Neural crest cell (in vitro differentiated cells): ENCODE results near the gene SORCS1. TPM values are rescaled to one million over a fixed set of nuclear protein-coding genes. Genes with fewer than 3 reads are reported as not detected.

Experiments used
- DNase-seq: peaks from one replicate; pipeline ENCODE4 v3.0.0; 2021; ENCODE audit warnings: low read depth, mixed read lengths, low spot score
- H3K27ac Mint-ChIP-seq: one replicate; pipeline ENCODE4 v1.8.0; 2021; ENCODE audit warnings: mild to moderate bottlenecking, mixed read lengths; ENCODE audit not compliant: unreplicated experiment
- H3K27me3 Mint-ChIP-seq: 2 replicates; pipeline ENCODE4 v1.8.0; 2021; ENCODE audit warnings: low read depth, mild to moderate bottlenecking, mixed read lengths
- H3K36me3 Mint-ChIP-seq: 2 replicates; pipeline ENCODE4 v1.8.0; 2021; ENCODE audit warnings: low read depth, mild to moderate bottlenecking, mixed read lengths
- H3K4me1 Mint-ChIP-seq: 2 replicates; pipeline ENCODE4 v1.8.0; 2021; ENCODE audit warnings: mixed read lengths
- H3K4me3 Mint-ChIP-seq: one replicate; pipeline ENCODE4 v1.8.0; 2021; ENCODE audit warnings: mild to moderate bottlenecking, mixed read lengths
- H3K9me3 Mint-ChIP-seq: 2 replicates; pipeline ENCODE4 v1.8.0; 2021; ENCODE audit warnings: mixed read lengths
- CTCF ChIP-seq: fragments of 200-600 bp; sonication (generic); conservative IDR thresholded peaks from 2 replicates; pipeline ENCODE4 v1.5.0; 2021; ENCODE audit warnings: antibody characterized with exemption, mild to moderate bottlenecking
- total RNA-seq: library from RNA; stranded (reverse); gene quantifications from 2 replicates; pipeline ENCODE4 v1.2.1, GENCODE V29; 2021

Gene SORCS1
- total RNA-seq, 1 donor from 2014 or later = 8.2 TPM

GRCh38 chr10:106655636-106656035 lies 508.9 kb downstream of the SORCS1 start:
- H3K27ac Mint-ChIP-seq = no peak overlapping the region
- no peaks in the 10 kb centered on the region for H3K36me3 Mint-ChIP-seq
- no peak for TF ChIP-seq CTCF
- no peaks in the 10 kb centered on the region for H3K27me3 Mint-ChIP-seq
- H3K4me1 Mint-ChIP-seq = no peaks in the 10 kb centered on the region
- no peak overlapping the region for H3K4me3 Mint-ChIP-seq
- no peak for DNase-seq
- H3K9me3 Mint-ChIP-seq = no peaks in the 10 kb centered on the region

- H3K36me3 Mint-ChIP-seq = no peaks in the 10 kb centered on the region
Measured at GRCh38 chr10:106655165-106655564, 509.3 kb downstream of the SORCS1 start.

GRCh38 chr10:106652279-106652678 lies 512.2 kb downstream of the SORCS1 start:
- Mint-ChIP-seq H3K4me1 (no peaks in the 10 kb centered on the region), H3K9me3 (no peaks in the 10 kb centered on the region), H3K36me3 (no peaks in the 10 kb centered on the region), H3K4me3 (no peak overlapping the region), H3K27me3 (no peaks in the 10 kb centered on the region), H3K27ac (no peak overlapping the region)
- no peak for TF ChIP-seq CTCF
- no peak for DNase-seq

More at GRCh38 chr10:106655165-106655564, 509.3 kb downstream of the SORCS1 start:
- Mint-ChIP-seq H3K27ac (no peak overlapping the region), H3K27me3 (no peaks in the 10 kb centered on the region), H3K9me3 (no peaks in the 10 kb centered on the region), H3K4me1 (no peaks in the 10 kb centered on the region), H3K4me3 (no peak overlapping the region)
- TF ChIP-seq CTCF = no peak
- no peak for DNase-seq

GRCh38 chr10:106648534-106649481 lies 515.7 kb downstream of the SORCS1 start:
- Mint-ChIP-seq H3K4me3 (no peak overlapping the region), H3K4me1 (no peaks in the 10 kb centered on the region), H3K27ac (no peak overlapping the region), H3K27me3 (no peaks in the 10 kb centered on the region), H3K9me3 (no peaks in the 10 kb centered on the region), H3K36me3 (no peaks in the 10 kb centered on the region)
- no peak for TF ChIP-seq CTCF
- DNase-seq = no peak

GRCh38 chr10:106643473-106643872 lies 521.0 kb downstream of the SORCS1 start:
- H3K4me1 Mint-ChIP-seq = no peaks in the 10 kb centered on the region
- H3K27me3 Mint-ChIP-seq = no peaks in the 10 kb centered on the region

More at GRCh38 chr10:106643473-106643872, 521.0 kb downstream of the SORCS1 start:
- Mint-ChIP-seq H3K27ac (no peak overlapping the region), H3K9me3 (no peaks in the 10 kb centered on the region), H3K36me3 (no peaks in the 10 kb centered on the region), H3K4me3 (no peak overlapping the region)
- TF ChIP-seq CTCF = no peak
- DNase-seq = no peak
